GM23248 (cell line): ENCODE measurements around the gene GNAQ. TPM values are rescaled to one million over a fixed set of nuclear protein-coding genes. Genes with fewer than 3 reads are reported as not detected.

ENCODE experiments used
- DNase-seq: peaks from one replicate; pipeline ENCODE4 v3.0.0-alpha.2; 2015
- H2AFZ ChIP-seq: fragments of 200-600 bp; sonication (generic); 2 replicates; pipeline ENCODE4 v1.6.1; 2016; ENCODE audit warnings: antibody characterized with exemption
- H3F3A ChIP-seq: fragments of 200-600 bp; sonication (generic); 2 replicates; pipeline ENCODE4 v1.6.1; 2016; ENCODE audit warnings: mild to moderate bottlenecking, antibody characterized with exemption, mixed run types; ENCODE audit not compliant: insufficient read depth
- H3K27ac ChIP-seq: fragments of 200-600 bp; sonication (generic); 2 replicates; pipeline ENCODE4 v1.5.1; 2016; ENCODE audit warnings: mild to moderate bottlenecking
- H3K27me3 ChIP-seq: fragments of 200-600 bp; sonication (generic); replicated peaks from 2 replicates; pipeline ENCODE4 v1.6.1; 2016; ENCODE audit warnings: mild to moderate bottlenecking; ENCODE audit not compliant: insufficient read depth
- H3K36me3 ChIP-seq: fragments of 200-600 bp; sonication (generic); 2 replicates; pipeline ENCODE4 v1.6.1; 2016; ENCODE audit warnings: low read depth, mild to moderate bottlenecking
- H3K4me1 ChIP-seq: fragments of 200-600 bp; sonication (generic); 2 replicates; pipeline ENCODE4 v1.6.1; 2016; ENCODE audit warnings: mild to moderate bottlenecking; ENCODE audit not compliant: insufficient read depth
- H3K4me2 ChIP-seq: fragments of 200-600 bp; sonication (generic); one replicate; pipeline ENCODE4 v1.6.1; 2016; ENCODE audit warnings: mild to moderate bottlenecking; ENCODE audit not compliant: unreplicated experiment
- H3K4me3 ChIP-seq: fragments of 200-600 bp; sonication (generic); 2 replicates; pipeline ENCODE4 v1.5.1; 2016; ENCODE audit warnings: mild to moderate bottlenecking
- H3K79me2 ChIP-seq: fragments of 200-600 bp; sonication (generic); 2 replicates; pipeline ENCODE4 v1.6.1; 2016; ENCODE audit warnings: mild to moderate bottlenecking; ENCODE audit not compliant: insufficient read depth
- H3K9ac ChIP-seq: fragments of 200-600 bp; sonication (generic); 2 replicates; pipeline ENCODE4 v1.6.1; 2016; ENCODE audit warnings: mild to moderate bottlenecking
- H3K9me2 ChIP-seq: fragments of 200-600 bp; sonication (generic); 2 replicates; pipeline ENCODE4 v1.6.1; 2016; ENCODE audit warnings: mixed run types, mild to moderate bottlenecking, moderate library complexity; ENCODE audit not compliant: insufficient read depth
- H3K9me3 ChIP-seq: fragments of 200-600 bp; sonication (generic); one replicate; pipeline ENCODE4 v1.6.1; 2017; ENCODE audit warnings: low read depth
- H4K20me1 ChIP-seq: fragments of 200-600 bp; sonication (generic); 2 replicates; pipeline ENCODE4 v1.6.0; 2016; ENCODE audit not compliant: insufficient read depth
- EZH2 ChIP-seq: fragments of 200-600 bp; sonication (generic); IDR thresholded peaks from 2 replicates; pipeline ENCODE4 v1.6.1; 2018; ENCODE audit warnings: antibody characterized with exemption, mild to moderate bottlenecking; ENCODE audit not compliant: insufficient read depth, poor library complexity, severe bottlenecking
- EZH2phosphoT487 ChIP-seq: fragments of 200-600 bp; sonication (generic); IDR thresholded peaks from 2 replicates; pipeline ENCODE4 v1.6.1; 2018; ENCODE audit warnings: antibody characterized with exemption, moderate library complexity, mild to moderate bottlenecking, low read depth; ENCODE audit not compliant: insufficient read depth
- WGBS, 2 experiments: methylation state at CpG; one replicate each; pipeline ENCODE4 v1.1.6; 2015 to 2017; ENCODE audit warnings: low lambda C conversion rate in 2 of 2, low coverage in 1 of 2; ENCODE audit errors: missing lambda C conversion rate in 2 of 2; 5-methylcytosine and 5-hydroxymethylcytosine counted together
- in situ Hi-C: fragments of 300-500 bp; cut with MboI; formaldehyde crosslinking; loops from 2 replicates; pipeline ENCODE4 v1.15.0; 2020
- polyA plus RNA-seq: library from polyadenylated mRNA; unstranded; fragments of >200 nt; fragmentation: Nextera tagmentation; extraction: Ambion mirVana; gene quantifications from 2 replicates; pipeline ENCODE4 v1.2.1, GENCODE V29; 2016
- total RNA-seq: library from RNA; depleted of rRNA; stranded (reverse); fragments of >200 nt; shearing (Covaris generic); gene quantifications from 2 replicates; pipeline ENCODE4 v1.2.3, GENCODE V29; 2014

GNAQ gene
- total and polyA plus RNA-seq, 2 experiments from 2014 or later = 11.5 to 32.7 TPM

DNA sequence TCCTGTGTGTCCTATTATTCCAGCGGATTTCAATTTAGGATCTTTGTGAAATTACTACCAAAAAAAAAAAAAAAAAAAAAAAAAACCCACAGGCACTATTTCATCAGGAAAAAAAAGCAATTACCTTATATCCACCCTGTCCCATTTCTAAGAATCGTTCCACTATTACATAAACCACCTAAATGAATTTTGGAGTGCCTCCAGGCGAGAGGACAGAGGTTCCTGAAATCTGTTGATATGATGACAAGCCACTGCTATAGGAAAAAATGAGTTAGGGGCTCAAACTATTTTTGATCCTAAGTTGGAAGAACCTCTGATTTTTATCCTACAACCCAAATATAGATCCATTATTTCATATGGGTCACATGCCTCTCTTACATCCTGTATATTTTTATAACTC lies 177.9 kb downstream of the GNAQ start:
- Histone ChIP-seq H3K79me2 (peaks cover 55% of the 10 kb centered on the region), H2AFZ (no peak overlapping the region), H3K27me3 (no peaks in the 10 kb centered on the region), H3K4me3 (no peak overlapping the region), H3K9ac (no peak overlapping the region), H3F3A (peaks cover 22% of the 10 kb centered on the region), H3K9me2 (no peaks in the 10 kb centered on the region), H3K9me3 (no peaks in the 10 kb centered on the region), H3K36me3 (no peaks in the 10 kb centered on the region), H3K27ac (no peak overlapping the region), H3K4me1 (peaks cover 28% of the 10 kb centered on the region), H3K4me2 (no peak overlapping the region), H4K20me1 (peaks cover 6% of the 10 kb centered on the region)
- in situ Hi-C loops = no loop called here
- no peak for DNase-seq
- TF ChIP-seq EZH2phosphoT487 = no peak
- no peak for TF ChIP-seq EZH2
- 94 to 98% methylated on average over 3 of the region's 3 CpGs for WGBS, 2 experiments

DNA sequence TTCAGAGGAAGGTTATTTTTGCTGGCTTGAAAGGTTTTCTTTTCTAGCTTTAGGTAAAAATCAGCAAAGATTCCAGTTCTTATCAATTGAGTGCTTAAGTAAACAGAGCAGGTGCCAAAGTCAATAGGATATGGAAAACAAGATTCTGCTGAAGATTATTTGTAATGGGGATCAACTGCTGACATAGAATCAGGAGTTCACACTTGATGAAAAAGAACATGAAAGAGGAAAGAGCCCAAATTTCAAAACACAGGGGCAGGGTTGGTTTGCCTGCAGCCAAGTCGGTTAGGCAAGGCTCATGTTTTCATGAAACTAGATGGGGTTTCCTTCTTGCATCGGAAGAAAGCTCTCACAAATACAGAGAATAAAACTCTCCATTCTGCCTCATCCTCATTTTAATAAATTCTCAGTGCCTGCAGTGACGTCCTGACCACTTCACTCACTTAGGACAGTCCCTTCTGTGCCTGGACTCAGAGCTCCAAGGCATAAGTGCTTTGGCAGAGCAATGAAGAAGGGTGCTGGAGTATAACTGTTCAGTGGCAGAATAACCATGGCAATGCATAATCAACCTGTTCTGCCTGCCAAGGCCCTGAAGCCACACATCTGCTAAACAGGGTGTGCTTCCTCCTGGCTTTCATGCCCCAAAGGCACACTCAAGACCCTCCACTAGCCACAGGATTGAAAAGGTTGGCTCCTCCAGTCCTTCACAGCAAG lies 179.6 kb downstream of the GNAQ start:
- no peak for DNase-seq
- Histone ChIP-seq H2AFZ (no peak overlapping the region), H3K27ac (no peak overlapping the region), H3K4me2 (no peak overlapping the region), H3K79me2 (peaks cover 57% of the 10 kb centered on the region), H3K9ac (no peak overlapping the region), H3K9me2 (no peaks in the 10 kb centered on the region), H3F3A (peaks cover 32% of the 10 kb centered on the region), H3K36me3 (no peaks in the 10 kb centered on the region), H3K4me1 (peaks cover 36% of the 10 kb centered on the region), H3K9me3 (no peaks in the 10 kb centered on the region), H3K27me3 (no peaks in the 10 kb centered on the region), H3K4me3 (no peak overlapping the region), H4K20me1 (peaks cover 6% of the 10 kb centered on the region)
- TF ChIP-seq EZH2 (no peak), EZH2phosphoT487 (no peak)
- in situ Hi-C loops = no loop called here
- 46 to 50% methylated on average over 3 of the region's 3 CpGs for WGBS, 2 experiments

DNA sequence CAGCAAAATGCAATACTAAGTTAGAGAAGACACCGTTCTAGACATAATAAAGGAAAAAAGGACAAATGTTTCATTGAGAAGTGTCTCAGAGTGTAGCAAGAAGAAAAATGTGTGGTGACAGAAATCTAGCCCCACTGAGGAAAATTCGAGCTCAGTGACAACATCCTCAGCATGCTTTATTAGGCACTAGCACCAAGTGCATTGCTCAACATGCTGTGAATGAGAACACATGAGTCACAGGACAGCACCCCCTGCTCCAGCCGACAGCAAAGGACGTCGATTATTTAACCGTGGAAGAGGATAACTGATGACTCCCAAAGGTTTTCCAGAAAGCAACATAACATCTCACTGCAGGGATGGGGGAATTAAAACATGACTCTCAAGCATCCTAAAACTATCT lies 182.7 kb downstream of the GNAQ start:
- DNase-seq = peak; percentile 96
- Histone ChIP-seq H4K20me1 (peaks cover 3% of the 10 kb centered on the region; the same call in 1 of the 2 replicates), H3K79me2 (peaks cover 74% of the 10 kb centered on the region), H3K4me2 (peak overlapping the region; percentile 57), H3K9me2 (no peaks in the 10 kb centered on the region), H3K9ac (peak overlapping the region; percentile 29; the same call in 1 of the 2 replicates), H3K4me3 (0 out of 2 replicates have a peak overlapping the region, but pooled peaks have one; percentile 15), H3K4me1 (peaks cover 18% of the 10 kb centered on the region), H3K27ac (peak overlapping the region; percentile 63), H3K9me3 (no peaks in the 10 kb centered on the region), H2AFZ (no peak overlapping the region), H3K36me3 (no peaks in the 10 kb centered on the region), H3K27me3 (no peaks in the 10 kb centered on the region), H3F3A (peaks cover 24% of the 10 kb centered on the region)
- in situ Hi-C loops = no loop called here
- TF ChIP-seq EZH2 = no peak
- no peak for TF ChIP-seq EZH2phosphoT487
- WGBS, 2 experiments = 0 to 1% methylated on average over 6 of the region's 6 CpGs

DNA sequence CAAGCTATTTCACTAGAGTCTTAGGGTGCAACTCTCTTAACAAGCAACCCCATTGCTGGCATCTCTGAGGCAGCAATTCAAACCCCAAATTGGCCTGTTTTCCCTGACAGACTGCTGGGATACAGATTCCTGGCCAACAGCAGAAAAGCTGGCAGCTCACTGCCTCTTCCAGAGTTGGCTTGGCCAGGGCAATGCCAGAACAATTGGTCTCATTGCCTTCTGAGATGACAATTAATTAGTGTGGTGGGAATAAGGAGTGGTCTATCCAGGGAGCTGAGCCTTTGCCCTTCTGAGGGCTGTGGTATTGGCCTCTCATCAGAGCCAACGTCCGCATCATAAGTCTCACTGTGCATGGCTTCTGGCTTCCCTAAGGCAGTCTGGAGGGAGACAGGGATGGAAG lies 183.2 kb downstream of the GNAQ start:
- peaks cover 18% of the 10 kb centered on the region for H3K4me1 ChIP-seq
- no peaks in the 10 kb centered on the region for H3K9me2 ChIP-seq
- TF ChIP-seq EZH2 (no peak), EZH2phosphoT487 (no peak)
- H3K79me2 ChIP-seq = peaks cover 79% of the 10 kb centered on the region
- no peak overlapping the region for H2AFZ ChIP-seq
- peak overlapping the region; percentile 57 for H3K4me2 ChIP-seq
- 0 out of 2 replicates have a peak overlapping the region, but pooled peaks have one; percentile 15 for H3K4me3 ChIP-seq
- peak; percentile 32 for DNase-seq
- no peaks in the 10 kb centered on the region for H3K27me3 ChIP-seq
- 20 to 33% methylated on average over 2 of the region's 2 CpGs for WGBS, 2 experiments
- H3K27ac ChIP-seq = peak overlapping the region; percentile 63
- H3K9me3 ChIP-seq = no peaks in the 10 kb centered on the region
- in situ Hi-C loops = no loop called here
- peak overlapping the region; percentile 29; the same call in 1 of the 2 replicates for H3K9ac ChIP-seq
- no peaks in the 10 kb centered on the region for H3K36me3 ChIP-seq
- H3F3A ChIP-seq = peaks cover 24% of the 10 kb centered on the region
- H4K20me1 ChIP-seq = peaks cover 3% of the 10 kb centered on the region; the same call in 1 of the 2 replicates
